K562 (cell line): ENCODE measurements around the gene KAZALD1. TPM values are rescaled to one million over a fixed set of nuclear protein-coding genes. Genes with fewer than 3 reads are reported as not detected.

ENCODE experiments used
- ATAC-seq: fragments of 200-7000 bp; cut with Tn5 transposase; 3 replicates; pipeline ENCODE4 v1.9.1; 2020; ENCODE audit warnings: moderate library complexity
- BruUV-seq: library from RNA; stranded (reverse); fragments of 400-500 nt; replicated peaks from 2 replicates; lab custom pipeline; 2021; lab: Mats Ljungman, UMichigan
- CTCF ChIA-PET: fragments of 300-600 bp; formaldehyde crosslinking; extraction: SDS; loops from one replicate; lab custom pipeline; 2021; ENCODE audit warnings: low intra/inter-chr PET ratio; lab: Yijun Ruan, JAX
- POLR2A ChIA-PET: fragments of 300-600, 350-650 bp; sonication (Branson Sonifier 250); formaldehyde crosslinking; extraction: SDS; loops from one replicate; lab custom pipeline; 2021; ENCODE audit warnings: antibody characterized with exemption, inconsistent platforms; lab: Yijun Ruan, JAX
- DNase-seq, 4 experiments: peaks; one replicate each; pipeline versions ENCODE4 v3.0.0 to v3.0.0-alpha.2; 2011 to 2018; ENCODE audit warnings: low spot score in 3 of 4, mixed read lengths in 3 of 4; ENCODE audit errors: extremely low read depth in 1 of 4
- FAIRE-seq: peaks from 2 replicates; lab custom pipeline; 2011; peaks lifted over from hg19 to GRCh38; lab: Jason Lieb, UNC
- H2AFZ ChIP-seq: 2 replicates; pipeline ENCODE4 v1.6.0; 2011; ENCODE audit warnings: low read depth, low read length, control low read depth, inconsistent platforms
- H3K27ac ChIP-seq: fragments of 200-600 bp; 3 replicates; pipeline ENCODE4 v1.8.0; 2011; ENCODE audit warnings: low read depth, mild to moderate bottlenecking, control low read depth, inconsistent platforms, low read length, moderate library complexity, mixed read lengths; ENCODE audit errors: extremely low read depth
- H3K27me3 ChIP-seq, 2 experiments: fragments of 300-600 bp in 1 of 2; 2 replicates in 1 of 2; 3 replicates in 1 of 2; pipeline versions ENCODE4 v1.6.0 to v1.8.0; 2011; ENCODE audit warnings: inconsistent platforms in 2 of 2, low read length in 2 of 2, mild to moderate bottlenecking in 1 of 2, mixed read lengths in 1 of 2, moderate library complexity in 1 of 2; ENCODE audit not compliant: control insufficient read depth in 2 of 2, insufficient read depth in 2 of 2
- H3K36me3 ChIP-seq: fragments of 300-600 bp; 3 replicates; pipeline ENCODE4 v1.8.0; 2011; ENCODE audit warnings: mild to moderate bottlenecking, low read length, inconsistent platforms; ENCODE audit not compliant: control insufficient read depth, insufficient read depth
- H3K4me1 ChIP-seq, 2 experiments: fragments of 200-600 bp in 1 of 2; replicated peaks in 1 of 2; 2 replicates in 1 of 2; 3 replicates in 1 of 2; pipeline versions ENCODE4 v1.5.1 to v1.8.0; 2011; ENCODE audit warnings: inconsistent platforms in 2 of 2, low read length in 2 of 2, mild to moderate bottlenecking in 1 of 2, mixed read lengths in 1 of 2, moderate library complexity in 1 of 2; ENCODE audit not compliant: control insufficient read depth in 2 of 2, insufficient read depth in 2 of 2
- H3K4me2 ChIP-seq: 2 replicates; pipeline ENCODE4 v1.6.1; 2011; ENCODE audit warnings: low read length, control low read depth, inconsistent platforms, mixed read lengths; ENCODE audit not compliant: insufficient read depth
- H3K4me3 ChIP-seq: fragments of 200-600 bp; sonication (generic), shearing (Covaris generic); 2 replicates; pipeline ENCODE4 v1.5.1; 2016; ENCODE audit warnings: control low read depth, inconsistent platforms
- H3K79me2 ChIP-seq: fragments of 200-600 bp; 3 replicates; pipeline ENCODE4 v1.8.0; 2011; ENCODE audit warnings: low read length, inconsistent platforms; ENCODE audit not compliant: control insufficient read depth, insufficient read depth
- H3K9ac ChIP-seq, 2 experiments: 2 replicates each; pipeline versions ENCODE4 v1.6.0 to v1.6.1; 2011; ENCODE audit warnings: low read depth in 2 of 2, low read length in 2 of 2, control low read depth in 1 of 2, inconsistent platforms in 1 of 2, mild to moderate bottlenecking in 1 of 2, mixed read lengths in 1 of 2; ENCODE audit not compliant: insufficient read depth in 1 of 2
- H3K9me1 ChIP-seq: one replicate; pipeline ENCODE4 v1.6.0; 2011; ENCODE audit warnings: inconsistent platforms, mild to moderate bottlenecking, low read length, moderate library complexity; ENCODE audit not compliant: control insufficient read depth, insufficient read depth
- H3K9me3 ChIP-seq: replicated peaks from 2 replicates; pipeline ENCODE4 v1.5.1; 2011; ENCODE audit warnings: low read depth, low read length, inconsistent platforms; ENCODE audit not compliant: control insufficient read depth, insufficient read depth
- H4K20me1 ChIP-seq: replicated peaks from 2 replicates; pipeline ENCODE4 v1.6.1; 2011; ENCODE audit warnings: low read length, inconsistent platforms, mixed read lengths; ENCODE audit not compliant: control insufficient read depth, insufficient read depth
- CEBPG ChIP-seq, 3 experiments: fragments of 200-800 bp in 1 of 3; sonication (Bioruptor generic) in 1 of 3; sonication (generic) in 1 of 3; formaldehyde crosslinking in 1 of 3; IDR thresholded peaks in 2 of 3; conservative IDR thresholded peaks in 1 of 3; 2 replicates each; pipeline versions ENCODE4 v1.6.1 to v1.8.0; 2016 to 2022; ENCODE audit warnings: missing compliant biosample characterization in 2 of 3, missing genetic modification characterization in 2 of 3, mild to moderate bottlenecking in 1 of 3, missing genetic modification reagents in 1 of 3
- ETV5 ChIP-seq: sonication (generic); formaldehyde crosslinking; IDR thresholded peaks from 2 replicates; pipeline ENCODE4 v1.4.0; 2020; ENCODE audit warnings: low read depth, mild to moderate bottlenecking, missing genetic modification reagents
- MYNN ChIP-seq, 2 experiments: sonication (generic); formaldehyde crosslinking in 1 of 2; IDR thresholded peaks; 2 replicates each; pipeline versions ENCODE4 v1.5.0 to v1.6.1; 2016 to 2020; ENCODE audit warnings: antibody characterized with exemption in 1 of 2, missing genetic modification reagents in 1 of 2
- NFIC ChIP-seq: fragments of 450-650 bp; IDR thresholded peaks from 2 replicates; pipeline ENCODE4 v1.6.1; 2017; ENCODE audit warnings: mild to moderate bottlenecking, inconsistent platforms
- NFIX ChIP-seq: fragments of 250-450 bp; sonication (Bioruptor Pico); IDR thresholded peaks from 2 replicates; pipeline ENCODE4 v1.4.0; 2020; ENCODE audit warnings: low read depth, mild to moderate bottlenecking, moderate library complexity
- PHTF2 ChIP-seq: fragments of 250-450 bp; sonication (Bioruptor Pico); IDR thresholded peaks from 2 replicates; pipeline ENCODE4 v1.5.0; 2021; ENCODE audit warnings: mild to moderate bottlenecking
- RBBP5 ChIP-seq: fragments of 200-600 bp; sonication (generic); IDR thresholded peaks from 2 replicates; pipeline ENCODE4 v1.6.1; 2012; ENCODE audit warnings: borderline replicate concordance, mild to moderate bottlenecking, low read length, control low read depth, inconsistent platforms; ENCODE audit not compliant: insufficient read depth, poor library complexity, severe bottlenecking
- RFX1 ChIP-seq: fragments of 450-650 bp; IDR thresholded peaks from 2 replicates; pipeline ENCODE4 v1.6.1; 2016; ENCODE audit warnings: mild to moderate bottlenecking, moderate library complexity
- SIRT6 ChIP-seq: IDR thresholded peaks from one replicate; pipeline ENCODE4 v1.6.1; 2012; ENCODE audit warnings: low read depth, mild to moderate bottlenecking, control low read depth, inconsistent platforms, low read length, moderate library complexity
- SMARCB1 ChIP-seq: IDR thresholded peaks from 2 replicates; pipeline ENCODE4 v1.6.1; 2011; ENCODE audit warnings: improper control_type of control experiment, low read depth; ENCODE audit not compliant: insufficient read length
- SREBF2 ChIP-seq: sonication (generic); formaldehyde crosslinking; IDR thresholded peaks from 2 replicates; pipeline ENCODE4 v1.4.0; 2020; ENCODE audit warnings: mild to moderate bottlenecking, missing genetic modification reagents
- TFAP4 ChIP-seq: sonication (generic); formaldehyde crosslinking; IDR thresholded peaks from 2 replicates; pipeline ENCODE4 v1.8.0; 2022; ENCODE audit warnings: missing genetic modification reagents, mild to moderate bottlenecking, moderate library complexity, borderline replicate concordance
- THAP12 ChIP-seq: fragments of 250-450 bp; sonication (Bioruptor Pico); IDR thresholded peaks from 2 replicates; pipeline ENCODE4 v1.9.0; 2021; ENCODE audit warnings: mild to moderate bottlenecking, inconsistent platforms
- ZNF197 ChIP-seq: fragments of 200-800 bp; sonication (Bioruptor generic); IDR thresholded peaks from 2 replicates; pipeline ENCODE4 v1.6.1; 2016; ENCODE audit warnings: low read depth, missing genetic modification characterization, missing compliant biosample characterization
- ZNF444 ChIP-seq: fragments of 250-450 bp; sonication (Bioruptor Pico); IDR thresholded peaks from 2 replicates; pipeline ENCODE4 v1.4.0; 2020; ENCODE audit warnings: mild to moderate bottlenecking, moderate library complexity
- WGBS: fragments of 100-300 bp; shearing (Covaris generic); methylation state at CpG from one replicate; pipeline ENCODE4 v1.1.6; 2016; ENCODE audit warnings: low coverage, mixed read lengths; ENCODE audit not compliant: insufficient coverage; ENCODE audit errors: missing lambda C conversion rate; 5-methylcytosine and 5-hydroxymethylcytosine counted together
- in situ Hi-C: fragments of 300-500 bp; cut with MboI; formaldehyde crosslinking; loops from 4 replicates; pipeline ENCODE4 v1.15.0; 2018; ENCODE audit warnings: inconsistent platforms, mixed read lengths
- intact Hi-C: fragments of 100-400 bp; cut with micrococcal nuclease; formaldehyde crosslinking; loops from 2 replicates; pipeline ENCODE4 v1.14.2; 2022
- polyA plus RNA-seq, 8 experiments: library from polyadenylated mRNA; depleted of rRNA in 4 of 8; stranded (reverse) in 5 of 8; unstranded in 3 of 8; fragments of >200 nt; fragmentation: Nextera tagmentation in 2 of 8; fragmentation: Illumina TruSeq in 1 of 8; extraction: Ambion mirVana in 2 of 8; extraction: Trizol in 1 of 8; gene quantifications; 2 replicates each; pipeline versions ENCODE4 v1.2.1 to v1.2.3, GENCODE V29; 2011 to 2014; ENCODE audit warnings: inconsistent platforms in 1 of 8, missing spikeins in 1 of 8
- total RNA-seq, 7 experiments: library from RNA; depleted of rRNA in 6 of 7; stranded (reverse); fragments of >200 nt in 6 of 7; fragmentation: Illumina TruSeq in 2 of 7; extraction: Trizol in 2 of 7; gene quantifications; 2 replicates each; pipeline versions ENCODE4 v1.2.1 to v1.2.3, GENCODE V29; 2011 to 2021; ENCODE audit warnings: low replicate concordance in 1 of 7

KAZALD1 gene
- total and polyA plus RNA-seq, 9 of the 15 experiments (the other 6 are each of a cell fraction or from before 2014, with no cell fraction given): 0.15 to 10.0 (median 4.9) TPM

- DNase-seq (no peak), FAIRE-seq (no peak), ATAC-seq (no peak)
- in situ Hi-C loops (no loop called here), intact Hi-C loops (no loop called here)
- H3K36me3 ChIP-seq: no peaks in the 10 kb centered on the region
- H3K9me3 ChIP-seq: no peaks in the 10 kb centered on the region
- no peak overlapping the region for H3K9ac ChIP-seq
- WGBS: 2% methylated on average over 7 of the region's 12 CpGs
- ChIA-PET CTCF (no interaction called here), POLR2A (interaction anchor here (0.6 kb wide), 1 partner anchor 45 kb away, joined by 3 read pairs; no protein-coding TSS in a partner anchor)
- TF ChIP-seq RBBP5: no peak
- TF ChIP-seq ZNF197 (CRISPR knock-in tag): no peak
- no peak for TF ChIP-seq TFAP4 (CRISPR knock-in tag)
- no peak for TF ChIP-seq SIRT6
- TF ChIP-seq PHTF2 (CRISPR knock-in tag): no peak
- TF ChIP-seq RFX1: no peak
- no peak for TF ChIP-seq MYNN (IDR thresholded peaks at IDR 0.05)
- TF ChIP-seq MYNN (CRISPR knock-in tag; IDR thresholded peaks at IDR 0.05): no peak
- TF ChIP-seq NFIX (CRISPR knock-in tag): no peak
- no peak for TF ChIP-seq ETV5 (CRISPR knock-in tag)
- no peak for TF ChIP-seq THAP12 (CRISPR knock-in tag)
- TF ChIP-seq CEBPG (CRISPR knock-in tag; IDR thresholded peaks at IDR 0.05): no peak
- no peak for TF ChIP-seq CEBPG (tag; conservative IDR thresholded peaks at IDR 0.05 in 1 of 2, IDR thresholded peaks at IDR 0.05 in 1 of 2)
- no peak for TF ChIP-seq ZNF444 (CRISPR knock-in tag)
- no peak for TF ChIP-seq SREBF2 (CRISPR knock-in tag)
- no peak for TF ChIP-seq SMARCB1
- no peak for TF ChIP-seq NFIC
- no peak overlapping the region for H2AFZ ChIP-seq
- no peak overlapping the region for H3K27ac ChIP-seq
- H3K9me1 ChIP-seq: no peaks in the 10 kb centered on the region
- no peaks in the 10 kb centered on the region for H4K20me1 ChIP-seq
- BruUV-seq: no TSS peak
- H3K4me1 ChIP-seq: no peaks in the 10 kb centered on the region; a peak in 1 of 5 replicates
- H3K4me2 ChIP-seq: no peak overlapping the region
- no peak overlapping the region for H3K4me3 ChIP-seq
- H3K79me2 ChIP-seq: no peaks in the 10 kb centered on the region
- H3K27me3 ChIP-seq: peaks cover 3 to 22% of the 10 kb centered on the region in 2 experiments; a peak in 3 of 5 replicates
Observed at GRCh38 chr10:101112799-101113594, 51.2 kb downstream of the KAZALD1 start.
